Fibroblast of lung (primary cell): ENCODE results near the gene ARMC8.

Experiments used
- CTCF ChIP-seq, 2 donors: IDR thresholded peaks in 1 of 2; conservative IDR thresholded peaks in 1 of 2; 1 replicate in 1 of 2; 2 replicates in 1 of 2; pipeline ENCODE4 v1.5.1; 2011 to 2012; ENCODE audit warnings: low read length in 2 of 2, control low read depth in 1 of 2, inconsistent platforms in 1 of 2, low read depth in 1 of 2, mild to moderate bottlenecking in 1 of 2
- EZH2 ChIP-seq: IDR thresholded peaks from 2 replicates; pipeline ENCODE4 v1.5.1; 2012; ENCODE audit warnings: low read length, control low read depth, mild to moderate bottlenecking; ENCODE audit errors: missing control alignments

- TF ChIP-seq CTCF (conservative IDR thresholded peaks at IDR 0.05 in 1 of 2, IDR thresholded peaks at IDR 0.05 in 1 of 2; ENCODE audit: low read depth in 1 of 2, low read length in 2 of 2) = no peak
- no peak for TF ChIP-seq EZH2
Measured at GRCh38 chr3:138327831-138328230, 140.7 kb downstream of the ARMC8 start.
